ENCODE results near the gene CMTM7.
A peak's percentile ranks its signal among the peaks of the same experiment; 100 is the strongest.

The CMTM7 gene

GRCh38 chr3:32484436-32484835 lies 92.8 kb downstream of the CMTM7 start:
- DNase-seq (ENCODE audit: low read depth in 4 of 4, low spot score in 1 of 4) = no peak

- DNase-seq (ENCODE audit: low read depth in 4 of 4, low spot score in 1 of 4) = no peak
Measured at GRCh38 chr3:32487781-32488473, 96.3 kb downstream of the CMTM7 start.

DNA sequence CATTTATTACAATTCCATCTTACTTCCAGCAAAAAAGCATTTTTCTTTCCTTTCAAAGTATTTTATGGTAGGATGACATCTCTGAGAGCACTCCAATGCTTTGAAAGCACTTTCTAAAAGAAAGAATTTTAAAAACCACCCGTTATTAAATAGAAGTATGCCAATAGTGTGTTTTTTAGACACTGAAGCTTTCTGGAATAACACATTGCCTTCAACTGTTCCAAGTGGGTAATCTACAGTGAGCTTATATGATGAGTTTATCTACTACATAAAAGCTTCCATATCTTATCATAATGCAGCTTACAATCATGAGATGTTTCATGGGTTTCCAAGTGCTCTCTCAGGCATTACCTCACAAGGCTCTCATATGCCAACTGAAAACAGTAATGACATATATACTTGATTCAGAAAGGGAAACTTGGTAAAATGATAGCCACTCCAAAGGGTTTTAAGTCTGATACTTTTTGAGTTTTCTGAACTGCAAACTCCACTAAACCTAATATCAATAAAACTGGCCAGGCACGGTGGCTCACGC lies 96.9 kb downstream of the CMTM7 start:
- DNase-seq (ENCODE audit: low read depth in 4 of 4, low spot score in 1 of 4) = no peak

- DNase-seq (ENCODE audit: low read depth in 4 of 4, low spot score in 1 of 4) = no peak
Measured at GRCh38 chr3:32492684-32493436, 101.2 kb downstream of the CMTM7 start.

DNA sequence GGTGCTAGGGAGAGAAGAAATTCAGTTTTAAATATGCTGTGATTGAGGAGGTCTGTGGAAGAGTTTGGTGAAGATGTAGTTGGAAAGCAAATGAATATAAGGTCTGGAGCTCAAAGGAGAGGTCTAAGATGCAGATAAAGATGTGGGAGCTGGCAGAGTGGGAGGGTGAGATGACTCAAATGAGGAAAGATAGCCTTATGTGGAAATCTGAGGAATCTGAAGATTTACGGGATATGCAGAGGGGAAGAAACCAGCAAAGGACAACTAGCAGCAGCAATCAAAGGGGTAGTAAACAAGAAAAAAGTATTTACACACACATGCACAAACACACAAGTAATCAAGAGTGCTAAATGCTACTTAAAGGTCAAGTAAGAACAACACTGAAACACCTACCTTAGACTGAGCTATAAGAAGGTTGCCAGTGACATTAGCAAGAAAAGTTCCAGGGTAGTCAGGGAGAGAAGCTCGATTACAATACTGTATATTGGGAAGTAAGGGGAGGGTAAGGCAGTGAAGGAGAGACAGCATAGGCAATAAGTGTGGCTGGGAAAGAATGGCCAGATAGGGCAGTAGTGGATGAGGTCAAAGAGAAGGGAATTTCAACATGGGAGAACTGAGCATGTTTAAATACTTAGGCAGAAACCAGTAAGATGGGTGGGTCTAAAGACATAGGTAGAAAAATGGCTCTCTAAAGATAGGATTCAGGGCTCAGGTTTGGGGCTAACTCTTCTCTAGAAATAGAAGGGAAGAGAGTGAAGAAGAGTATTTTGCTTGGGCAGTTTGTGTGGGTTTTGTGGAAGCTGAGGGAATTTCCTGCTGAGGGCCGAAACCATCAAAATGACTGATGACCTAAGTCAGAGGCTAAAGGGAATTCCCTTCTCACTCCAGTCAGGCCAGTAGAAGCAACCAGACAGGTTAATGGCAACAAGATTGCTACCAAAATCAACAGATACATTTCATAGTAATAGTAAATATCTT lies 102.1 kb downstream of the CMTM7 start:
- DNase-seq (ENCODE audit: low read depth in 4 of 4, low spot score in 1 of 4) = no peak

DNA sequence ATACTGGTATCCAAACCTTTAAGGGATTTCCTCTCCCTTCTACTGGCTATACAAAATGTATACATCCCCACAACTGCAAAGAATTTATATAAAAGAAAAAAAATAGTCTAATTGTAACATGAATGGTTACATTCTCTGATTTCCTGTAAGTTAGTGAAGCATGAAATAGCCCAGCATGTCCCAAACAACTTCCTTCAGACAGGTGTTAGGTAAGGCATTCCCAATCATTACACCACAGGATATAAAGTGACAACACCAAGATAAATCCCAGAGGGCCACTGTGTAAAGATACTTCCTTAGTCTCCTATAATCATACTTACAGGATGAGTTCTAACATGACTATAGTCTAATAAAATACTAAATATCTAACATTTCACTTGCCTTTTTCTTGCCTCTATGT lies 103.4 kb downstream of the CMTM7 start:
- no peak for DNase-seq (ENCODE audit: low read depth in 4 of 4, low spot score in 1 of 4)

DNA sequence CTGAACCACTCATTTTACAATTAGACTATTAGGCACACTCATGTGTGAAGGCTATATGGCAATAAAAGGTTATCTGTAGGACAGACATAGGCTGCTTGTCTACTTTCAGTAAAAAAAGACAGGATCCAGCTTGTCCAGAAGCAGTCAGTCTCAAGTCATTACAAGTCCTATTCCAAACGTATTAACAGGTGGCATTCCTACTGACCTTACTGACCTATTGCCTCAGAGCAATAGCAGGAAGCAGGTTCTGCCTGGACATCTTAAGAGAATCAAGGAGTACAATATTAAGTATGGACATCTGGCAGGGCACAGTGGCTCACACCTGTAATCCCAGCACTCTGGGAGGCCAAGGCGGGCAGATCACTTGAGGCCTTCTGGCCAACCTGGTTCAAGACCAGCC lies 104.0 kb downstream of the CMTM7 start:
- DNase-seq (ENCODE audit: low read depth in 4 of 4, low spot score in 1 of 4) = no peak

GRCh38 chr3:32498252-32498651 lies 106.6 kb downstream of the CMTM7 start:
- no peak for DNase-seq (ENCODE audit: low read depth in 4 of 4, low spot score in 1 of 4)

- no peak for DNase-seq (ENCODE audit: low read depth in 4 of 4, low spot score in 1 of 4)
Measured at GRCh38 chr3:32498992-32499391, 107.3 kb downstream of the CMTM7 start.

GRCh38 chr3:32499585-32499984 lies 107.9 kb downstream of the CMTM7 start:
- DNase-seq (ENCODE audit: low read depth in 4 of 4, low spot score in 1 of 4) = no peak

- no peak for DNase-seq (ENCODE audit: low read depth in 4 of 4, low spot score in 1 of 4)
Measured at GRCh38 chr3:32500231-32500630, 108.6 kb downstream of the CMTM7 start.

DNA sequence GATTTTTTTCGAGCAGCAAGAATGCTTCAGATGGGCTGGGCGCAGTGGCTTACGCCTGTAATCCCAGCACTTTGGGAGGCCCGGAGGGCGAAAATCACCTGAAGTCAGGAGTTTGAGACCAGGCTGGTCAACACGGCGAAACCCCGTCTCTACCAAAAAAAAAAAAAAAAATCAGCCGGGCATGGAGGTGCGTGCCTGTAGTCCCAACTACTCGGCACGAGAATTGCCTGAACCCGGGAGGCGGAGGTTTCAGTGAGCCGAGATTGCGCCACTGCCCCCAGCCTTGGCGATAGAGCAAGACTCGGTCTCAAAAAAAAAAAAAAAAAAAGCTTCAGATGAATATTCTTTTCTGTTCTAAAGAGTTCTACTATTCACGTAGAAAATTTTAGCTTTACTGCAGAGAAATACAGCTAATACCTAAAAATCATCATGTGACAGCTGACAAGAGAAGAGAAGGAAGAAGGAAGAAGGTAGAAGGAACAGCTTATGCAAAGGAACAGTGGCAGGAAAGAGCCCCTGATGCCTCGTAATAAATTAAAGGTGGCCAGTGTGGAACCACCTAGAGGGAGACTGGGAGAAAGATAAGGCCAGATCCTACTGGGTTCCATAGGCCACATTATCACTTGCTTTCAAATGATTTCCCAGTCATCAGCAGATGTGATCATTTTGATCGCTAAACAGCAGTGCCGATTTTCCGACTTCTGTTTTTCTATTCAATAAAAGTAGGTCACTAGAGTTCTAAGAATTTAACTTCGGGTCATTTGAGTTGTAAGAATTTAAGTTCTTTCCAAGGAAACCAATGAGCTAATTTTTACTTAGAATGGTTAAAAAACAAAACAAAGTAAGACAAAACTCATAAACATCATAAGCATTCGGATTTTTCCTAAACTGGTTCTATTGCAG lies 109.5 kb downstream of the CMTM7 start:
- no peak for DNase-seq (ENCODE audit: low read depth in 4 of 4, low spot score in 1 of 4)

DNA sequence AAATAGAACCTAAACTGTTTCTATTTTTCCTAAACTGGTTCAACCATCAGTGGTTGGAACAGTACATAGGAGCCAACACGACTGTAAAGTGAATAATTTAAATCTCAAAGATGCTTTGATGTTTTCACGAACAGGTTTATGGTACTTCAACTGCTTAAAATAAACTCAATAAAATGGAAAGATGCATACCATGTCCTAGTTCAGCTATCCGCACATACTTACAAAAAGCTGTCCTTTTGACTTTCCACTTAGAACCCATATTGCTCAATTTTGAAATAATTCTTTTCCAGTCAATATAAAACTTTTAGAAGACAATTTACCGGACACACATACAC lies 110.1 kb downstream of the CMTM7 start:
- DNase-seq (ENCODE audit: low read depth in 4 of 4, low spot score in 1 of 4) = no peak

DNA sequence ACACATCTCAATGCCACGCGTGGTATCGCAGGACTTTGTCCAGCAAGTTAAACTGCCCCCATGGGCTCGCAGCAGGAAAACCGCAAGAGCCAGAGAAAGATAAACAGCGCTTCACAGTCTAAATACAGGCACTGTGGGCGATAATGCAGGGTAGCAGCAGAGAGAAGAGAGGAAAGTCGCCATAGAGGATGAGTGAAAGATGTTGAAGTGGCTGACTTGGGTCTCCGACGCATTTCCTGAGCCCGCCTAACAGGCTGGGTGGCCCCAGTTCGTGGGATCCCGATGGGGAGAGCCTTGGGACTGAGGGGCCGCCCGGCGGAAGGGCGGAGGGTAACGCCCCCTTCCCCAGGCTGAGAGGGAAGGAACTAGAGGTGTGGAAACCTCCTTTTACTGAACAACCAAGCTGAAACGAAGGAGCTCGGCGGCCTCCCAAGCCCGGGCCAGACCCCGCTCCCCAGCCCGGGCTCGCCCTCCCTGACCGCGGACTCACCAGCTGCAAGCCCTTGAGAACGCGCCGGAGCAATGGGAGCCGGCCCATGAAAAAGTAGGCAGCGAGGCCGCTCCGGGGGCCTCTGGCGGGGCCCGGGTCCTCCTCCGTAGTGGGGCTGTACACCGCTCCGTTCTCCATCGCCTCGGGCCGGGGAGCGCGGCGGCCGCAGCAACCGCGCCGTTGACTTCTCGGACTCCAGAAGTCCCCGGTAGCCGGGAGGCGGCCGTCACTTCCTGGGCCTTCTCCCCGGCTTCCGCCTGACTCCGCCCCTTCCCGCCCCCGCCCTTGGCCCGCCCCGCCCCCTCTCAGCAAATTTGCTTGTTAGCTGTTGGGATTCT lies 110.7 kb downstream of the CMTM7 start, which contains the start of gene CMTM6:
CMTM6 (minus strand) TSS at position 735 of the 828 bp plus-strand sequence; CDS start at position 628, 107 bp downstream.
- DNase-seq (ENCODE audit: low read depth in 4 of 4, low spot score in 1 of 4) = peak; percentile 42 to 67 (median 62)

- DNase-seq (ENCODE audit: low read depth in 4 of 4, low spot score in 1 of 4) = no peak
Measured at GRCh38 chr3:32502946-32503286, 111.3 kb downstream of the CMTM7 start.
